Upper lobe of left lung (tissue), 4 donors: ENCODE measurements around the gene SH2B3.

Experiments
- POLR2AphosphoS5 ChIP-seq, 2 donors: sonication (generic); formaldehyde crosslinking; IDR thresholded peaks; one replicate each; pipeline ENCODE4 v1.5.1; 2017; ENCODE audit warnings: antibody characterized with exemption in 2 of 2
- TF ChIP-seq, protein P1 (sequence below), 6 experiments: fragments of 450-650 bp in 4 of 6; fragments of 200-600 bp in 2 of 6; sonication (generic) in 2 of 6; IDR thresholded peaks; one replicate each; pipeline ENCODE4 v1.5.1; 2016 to 2019; ENCODE audit warnings: antibody characterized with exemption in 6 of 6

- TF ChIP-seq, protein P1, sequence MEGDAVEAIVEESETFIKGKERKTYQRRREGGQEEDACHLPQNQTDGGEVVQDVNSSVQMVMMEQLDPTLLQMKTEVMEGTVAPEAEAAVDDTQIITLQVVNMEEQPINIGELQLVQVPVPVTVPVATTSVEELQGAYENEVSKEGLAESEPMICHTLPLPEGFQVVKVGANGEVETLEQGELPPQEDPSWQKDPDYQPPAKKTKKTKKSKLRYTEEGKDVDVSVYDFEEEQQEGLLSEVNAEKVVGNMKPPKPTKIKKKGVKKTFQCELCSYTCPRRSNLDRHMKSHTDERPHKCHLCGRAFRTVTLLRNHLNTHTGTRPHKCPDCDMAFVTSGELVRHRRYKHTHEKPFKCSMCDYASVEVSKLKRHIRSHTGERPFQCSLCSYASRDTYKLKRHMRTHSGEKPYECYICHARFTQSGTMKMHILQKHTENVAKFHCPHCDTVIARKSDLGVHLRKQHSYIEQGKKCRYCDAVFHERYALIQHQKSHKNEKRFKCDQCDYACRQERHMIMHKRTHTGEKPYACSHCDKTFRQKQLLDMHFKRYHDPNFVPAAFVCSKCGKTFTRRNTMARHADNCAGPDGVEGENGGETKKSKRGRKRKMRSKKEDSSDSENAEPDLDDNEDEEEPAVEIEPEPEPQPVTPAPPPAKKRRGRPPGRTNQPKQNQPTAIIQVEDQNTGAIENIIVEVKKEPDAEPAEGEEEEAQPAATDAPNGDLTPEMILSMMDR (IDR thresholded peaks at IDR 0.05), result no peak
- TF ChIP-seq POLR2AphosphoS5 (IDR thresholded peaks at IDR 0.05), result peak; percentile 64 to 82
These were observed 29.1 kb downstream of the SH2B3 start for GRCh38 chr12:111434680-111435338.
